Measurements from ENCODE around the gene MCF2L2.

DNA sequence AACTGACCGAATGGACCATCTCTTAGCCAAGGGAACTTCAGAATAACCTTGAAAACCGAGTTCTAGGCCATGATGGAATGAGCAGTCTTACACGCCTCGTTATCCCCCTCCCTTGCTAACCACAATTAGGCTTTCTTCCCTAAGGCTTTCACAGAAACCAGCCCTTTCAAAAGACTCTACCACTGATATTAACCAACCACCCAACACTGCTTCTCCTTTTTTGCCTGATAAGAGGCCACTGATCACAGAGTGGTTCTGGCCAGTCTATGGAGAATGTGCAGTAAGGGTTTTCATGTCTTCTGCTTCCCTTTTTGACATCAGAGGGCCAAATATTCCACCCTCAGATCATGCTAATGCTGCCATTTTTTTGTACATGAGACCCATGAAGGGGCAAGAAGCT is 59.3 kb downstream of the MCF2L2 start:
- TF ChIP-seq POLR2AphosphoS5 (IDR thresholded peaks at IDR 0.05; ENCODE audit: borderline replicate concordance, low read depth, low read length), result no peak
- no peak for TF ChIP-seq EZH2 (IDR thresholded peaks at IDR 0.05)

Data from SK-N-MC (cell line).